H9 (cell line): Measurements from ENCODE around the gene ZDHHC3. TPM values are rescaled to one million over a fixed set of nuclear protein-coding genes. Genes with fewer than 3 reads are reported as not detected.

Source experiments
- DNase-seq: peaks from one replicate; pipeline ENCODE4 v3.0.0-alpha.2; 2017
- H2AFZ ChIP-seq: one replicate; pipeline ENCODE4 v1.6.1; 2013; ENCODE audit warnings: mild to moderate bottlenecking, low read length, control low read depth, moderate library complexity
- H2AK5ac ChIP-seq: 2 replicates; pipeline ENCODE4 v1.6.1; 2013; ENCODE audit warnings: low read length, control low read depth, mixed read lengths; ENCODE audit not compliant: insufficient read length
- H2BK120ac ChIP-seq: one replicate; pipeline ENCODE4 v1.6.1; 2013; ENCODE audit warnings: low read depth, mild to moderate bottlenecking, low read length, control low read depth, inconsistent platforms; ENCODE audit not compliant: poor library complexity, severe bottlenecking
- H2BK12ac ChIP-seq: 2 replicates; pipeline ENCODE4 v1.6.1; 2013; ENCODE audit warnings: low read length, control low read depth, mixed read lengths, low read depth; ENCODE audit not compliant: insufficient read length
- H2BK15ac ChIP-seq: 2 replicates; pipeline ENCODE4 v1.6.1; 2013; ENCODE audit warnings: low read depth, low read length, control low read depth
- H2BK20ac ChIP-seq: one replicate; pipeline ENCODE4 v1.6.1; 2013; ENCODE audit warnings: low read depth, mild to moderate bottlenecking, low read length, control low read depth, inconsistent platforms; ENCODE audit not compliant: poor library complexity, severe bottlenecking
- H2BK5ac ChIP-seq: 2 replicates; pipeline ENCODE4 v1.6.1; 2013; ENCODE audit warnings: low read length, control low read depth, mixed read lengths; ENCODE audit not compliant: insufficient read length
- H3K14ac ChIP-seq: 2 replicates; pipeline ENCODE4 v1.6.1; 2013; ENCODE audit warnings: low read length, control low read depth; ENCODE audit not compliant: insufficient read depth
- H3K18ac ChIP-seq: 2 replicates; pipeline ENCODE4 v1.6.1; 2013; ENCODE audit warnings: low read depth, mild to moderate bottlenecking, mixed read lengths, low read length, control low read depth; ENCODE audit not compliant: insufficient read length
- H3K23ac ChIP-seq: 2 replicates; pipeline ENCODE4 v1.6.1; 2013; ENCODE audit warnings: low read length, control low read depth, mixed read lengths, low read depth; ENCODE audit not compliant: insufficient read length
- H3K23me2 ChIP-seq: 2 replicates; pipeline ENCODE4 v1.6.1; 2013; ENCODE audit warnings: low read depth, mild to moderate bottlenecking, mixed read lengths, low read length, control low read depth; ENCODE audit not compliant: insufficient read length, poor library complexity, severe bottlenecking
- H3K27ac ChIP-seq: 2 replicates; pipeline ENCODE4 v1.5.1; 2013; ENCODE audit warnings: low read length, control low read depth, mixed read lengths, low read depth; ENCODE audit not compliant: insufficient read length
- H3K27me3 ChIP-seq: 2 replicates; pipeline ENCODE4 v1.6.1; 2013; ENCODE audit warnings: low read length, control low read depth, inconsistent platforms; ENCODE audit not compliant: insufficient read depth
- H3K4ac ChIP-seq: 2 replicates; pipeline ENCODE4 v1.6.1; 2013; ENCODE audit warnings: low read depth, mild to moderate bottlenecking, control low read depth, inconsistent platforms, low read length, moderate library complexity
- H3K4me1 ChIP-seq: 2 replicates; pipeline ENCODE4 v1.6.1; 2013; ENCODE audit warnings: low read length, control low read depth, inconsistent platforms; ENCODE audit not compliant: insufficient read depth
- H3K4me2 ChIP-seq: 2 replicates; pipeline ENCODE4 v1.6.1; 2013; ENCODE audit warnings: low read length, control low read depth, mixed read lengths; ENCODE audit not compliant: insufficient read length, insufficient read depth
- H3K56ac ChIP-seq: 2 replicates; pipeline ENCODE4 v1.6.1; 2013; ENCODE audit warnings: low read depth, mild to moderate bottlenecking, mixed read lengths, low read length, control low read depth; ENCODE audit not compliant: insufficient read length
- H3K79me1 ChIP-seq: 2 replicates; pipeline ENCODE4 v1.6.1; 2013; ENCODE audit warnings: low read depth, mild to moderate bottlenecking, moderate library complexity, low read length, control low read depth, inconsistent platforms; ENCODE audit not compliant: insufficient read depth, poor library complexity, severe bottlenecking
- H3K79me2 ChIP-seq: 2 replicates; pipeline ENCODE4 v1.6.1; 2013; ENCODE audit warnings: low read length, control low read depth, inconsistent platforms; ENCODE audit not compliant: insufficient read depth
- H3K9ac ChIP-seq: 2 replicates; pipeline ENCODE4 v1.6.1; 2013; ENCODE audit warnings: low read length, control low read depth, mixed read lengths; ENCODE audit not compliant: insufficient read length; ENCODE audit errors: extremely low read depth
- H3K9me3 ChIP-seq: one replicate; pipeline ENCODE4 v1.6.1; 2013; ENCODE audit warnings: low read depth, low read length, inconsistent platforms; ENCODE audit not compliant: control insufficient read depth
- H3T11ph ChIP-seq: one replicate; pipeline ENCODE4 v1.6.1; 2013; ENCODE audit warnings: mild to moderate bottlenecking, low read length, control low read depth, inconsistent platforms
- H4K20me1 ChIP-seq: one replicate; pipeline ENCODE4 v1.6.1; 2013; ENCODE audit not compliant: control insufficient read depth, insufficient read length, insufficient read depth
- H4K5ac ChIP-seq: 2 replicates; pipeline ENCODE4 v1.6.1; 2013; ENCODE audit warnings: low read depth, mild to moderate bottlenecking, mixed read lengths, low read length, control low read depth; ENCODE audit not compliant: insufficient read length
- H4K8ac ChIP-seq: replicated peaks from 2 replicates; pipeline ENCODE4 v1.6.1; 2013; ENCODE audit warnings: low read length, control low read depth, mixed read lengths, low read depth; ENCODE audit not compliant: insufficient read length
- H4K91ac ChIP-seq: 2 replicates; pipeline ENCODE4 v1.6.1; 2013; ENCODE audit warnings: low read depth, mild to moderate bottlenecking, moderate library complexity, mixed read lengths, low read length, control low read depth; ENCODE audit not compliant: insufficient read length
- H3K27ac Mint-ChIP-seq, 3 experiments: 2 replicates in 2 of 3; 3 replicates in 1 of 3; pipeline ENCODE4 v1.8.0; 2020 to 2021; ENCODE audit warnings: mixed read lengths in 3 of 3, mild to moderate bottlenecking in 1 of 3, moderate library complexity in 1 of 3
- H3K27me3 Mint-ChIP-seq: 2 replicates; pipeline ENCODE4 v1.8.0; 2021; ENCODE audit warnings: low read depth, mild to moderate bottlenecking, moderate library complexity, mixed read lengths
- H3K36me3 Mint-ChIP-seq, 3 experiments: 2 replicates in 2 of 3; 3 replicates in 1 of 3; pipeline ENCODE4 v1.8.0; 2020 to 2021; ENCODE audit warnings: low read depth in 3 of 3, mixed read lengths in 3 of 3; ENCODE audit not compliant: insufficient read depth in 1 of 3
- H3K4me1 Mint-ChIP-seq, 2 experiments: 2 replicates each; pipeline ENCODE4 v1.8.0; 2020; ENCODE audit warnings: mixed read lengths in 2 of 2
- H3K4me3 Mint-ChIP-seq, 2 experiments: 2 replicates in 1 of 2; 3 replicates in 1 of 2; pipeline ENCODE4 v1.8.0; 2020 to 2021; ENCODE audit warnings: mild to moderate bottlenecking in 2 of 2, mixed read lengths in 2 of 2, moderate library complexity in 1 of 2
- H3K9me3 Mint-ChIP-seq, 2 experiments: 2 replicates in 1 of 2; 3 replicates in 1 of 2; pipeline ENCODE4 v1.8.0; 2020; ENCODE audit warnings: mild to moderate bottlenecking in 2 of 2, mixed read lengths in 2 of 2, moderate library complexity in 1 of 2
- WGBS: extraction: QIAGEN DNeasy Blood & Tissue Kit; methylation state at CpG from one replicate; pipeline ENCODE4 v1.1.7; 2013; ENCODE audit warnings: missing lambda C conversion rate, low lambda C conversion rate, mixed read lengths; ENCODE audit not compliant: insufficient read length; ENCODE audit errors: extremely low coverage; 5-methylcytosine and 5-hydroxymethylcytosine counted together
- total RNA-seq: library from RNA; stranded (reverse); gene quantifications from 2 replicates; pipeline ENCODE4 v1.2.1, GENCODE V29; 2021
- TF ChIP-seq, protein P1 (sequence below): fragments of 200-600 bp; sonication (generic); conservative IDR thresholded peaks from 3 replicates; pipeline ENCODE4 v1.8.0; 2021; ENCODE audit warnings: antibody characterized with exemption, mild to moderate bottlenecking

The ZDHHC3 gene
- total RNA-seq, 1 experiment from 2014 or later, result 71.3 TPM

DNA sequence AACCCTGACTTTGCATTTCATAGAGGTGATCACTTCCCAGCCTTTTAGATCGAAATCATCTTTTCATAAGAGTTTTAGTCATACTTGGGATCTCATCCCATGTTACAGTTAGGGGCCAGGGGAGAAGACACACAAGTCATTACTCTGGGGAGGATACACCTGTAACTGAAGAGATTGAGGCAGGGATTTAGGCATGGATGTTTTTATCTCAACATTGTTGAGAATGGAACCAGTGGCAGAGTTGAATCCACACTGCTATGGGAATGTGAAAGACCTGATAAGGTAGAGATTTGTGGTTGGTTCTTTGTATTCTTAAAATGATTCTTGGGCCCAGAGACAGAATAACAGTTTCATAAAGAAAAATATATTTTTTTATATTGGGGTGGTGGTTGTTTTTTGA lies 33.9 kb upstream of the ZDHHC3 start:
- H2AK5ac ChIP-seq, result no peak overlapping the region
- Mint-ChIP-seq H3K4me1 (no peaks in the 10 kb centered on the region), H3K9me3 (peaks cover 1% of the 10 kb centered on the region in 2 experiments), H3K4me3 (no peak overlapping the region), H3K27ac (no peak overlapping the region), H3K36me3 (peaks cover 45 to 70% (median 62%) of the 10 kb centered on the region in 3 experiments), H3K27me3 (no peaks in the 10 kb centered on the region)
- H4K5ac ChIP-seq, result no peak overlapping the region
- no peak overlapping the region for H2BK15ac ChIP-seq
- no peak overlapping the region for H2BK5ac ChIP-seq
- H2BK12ac ChIP-seq, result no peak overlapping the region
- H3K79me1 ChIP-seq, result no peaks in the 10 kb centered on the region
- H3K27ac ChIP-seq, result no peak overlapping the region
- H3K4ac ChIP-seq, result no peak overlapping the region
- TF ChIP-seq, protein P1, sequence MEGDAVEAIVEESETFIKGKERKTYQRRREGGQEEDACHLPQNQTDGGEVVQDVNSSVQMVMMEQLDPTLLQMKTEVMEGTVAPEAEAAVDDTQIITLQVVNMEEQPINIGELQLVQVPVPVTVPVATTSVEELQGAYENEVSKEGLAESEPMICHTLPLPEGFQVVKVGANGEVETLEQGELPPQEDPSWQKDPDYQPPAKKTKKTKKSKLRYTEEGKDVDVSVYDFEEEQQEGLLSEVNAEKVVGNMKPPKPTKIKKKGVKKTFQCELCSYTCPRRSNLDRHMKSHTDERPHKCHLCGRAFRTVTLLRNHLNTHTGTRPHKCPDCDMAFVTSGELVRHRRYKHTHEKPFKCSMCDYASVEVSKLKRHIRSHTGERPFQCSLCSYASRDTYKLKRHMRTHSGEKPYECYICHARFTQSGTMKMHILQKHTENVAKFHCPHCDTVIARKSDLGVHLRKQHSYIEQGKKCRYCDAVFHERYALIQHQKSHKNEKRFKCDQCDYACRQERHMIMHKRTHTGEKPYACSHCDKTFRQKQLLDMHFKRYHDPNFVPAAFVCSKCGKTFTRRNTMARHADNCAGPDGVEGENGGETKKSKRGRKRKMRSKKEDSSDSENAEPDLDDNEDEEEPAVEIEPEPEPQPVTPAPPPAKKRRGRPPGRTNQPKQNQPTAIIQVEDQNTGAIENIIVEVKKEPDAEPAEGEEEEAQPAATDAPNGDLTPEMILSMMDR, result no peak
- H4K20me1 ChIP-seq, result no peaks in the 10 kb centered on the region
- H2BK20ac ChIP-seq, result no peak overlapping the region
- no peaks in the 10 kb centered on the region for H3K4me1 ChIP-seq
- no CpG with 5 or more reads among the region's 1 CpG for WGBS
- H3K27me3 ChIP-seq, result no peaks in the 10 kb centered on the region
- H4K8ac ChIP-seq, result no peak overlapping the region
- no peaks in the 10 kb centered on the region for H3K79me2 ChIP-seq
- H3K18ac ChIP-seq, result no peak overlapping the region
- H4K91ac ChIP-seq, result no peak overlapping the region
- no peaks in the 10 kb centered on the region for H3K23me2 ChIP-seq
- H2AFZ ChIP-seq, result no peak overlapping the region
- H3K9me3 ChIP-seq, result no peaks in the 10 kb centered on the region
- H2BK120ac ChIP-seq, result no peak overlapping the region
- H3K14ac ChIP-seq, result no peak overlapping the region
- H3K9ac ChIP-seq, result no peak overlapping the region
- DNase-seq, result no peak
- no peak overlapping the region for H3K23ac ChIP-seq
- H3T11ph ChIP-seq, result no peak overlapping the region
- H3K4me2 ChIP-seq, result no peak overlapping the region
- no peak overlapping the region for H3K56ac ChIP-seq
